OCI-LY7 (cell line): ENCODE data around the gene EFNA5.

Experiments
- CTCF ChIP-seq: fragments of 200-600 bp; sonication (generic); conservative IDR thresholded peaks from 2 replicates; pipeline ENCODE4 v1.5.1; 2014; ENCODE audit warnings: mild to moderate bottlenecking, antibody characterized with exemption, low read length, moderate library complexity, mixed read lengths
- EZH2phosphoT487 ChIP-seq: fragments of 200-600 bp; sonication (generic); IDR thresholded peaks from 2 replicates; pipeline ENCODE4 v1.6.1; 2018; ENCODE audit warnings: low read depth, borderline replicate concordance, mild to moderate bottlenecking, mixed run types, antibody characterized with exemption, low read length, moderate library complexity, mixed read lengths

GRCh38 chr5:107666051-107666655 lies 4.6 kb downstream of the EFNA5 start:
- TF ChIP-seq CTCF, result no peak
- no peak for TF ChIP-seq EZH2phosphoT487
